IMR-90 (cell line): ENCODE data around the gene NAA80.

ENCODE experiments used
- CHD1 ChIP-seq: IDR thresholded peaks from 2 replicates; pipeline ENCODE4 v1.6.1; 2012; ENCODE audit warnings: low read depth, low read length, improper control_type of control experiment
- CTCF ChIP-seq: conservative IDR thresholded peaks from 2 replicates; pipeline ENCODE4 v1.5.1; 2012; ENCODE audit warnings: mild to moderate bottlenecking, low read depth, low read length, improper control_type of control experiment
- POLR2A ChIP-seq: IDR thresholded peaks from 2 replicates; pipeline ENCODE4 v1.6.1; 2012; ENCODE audit warnings: mild to moderate bottlenecking, low read depth, low read length

DNA sequence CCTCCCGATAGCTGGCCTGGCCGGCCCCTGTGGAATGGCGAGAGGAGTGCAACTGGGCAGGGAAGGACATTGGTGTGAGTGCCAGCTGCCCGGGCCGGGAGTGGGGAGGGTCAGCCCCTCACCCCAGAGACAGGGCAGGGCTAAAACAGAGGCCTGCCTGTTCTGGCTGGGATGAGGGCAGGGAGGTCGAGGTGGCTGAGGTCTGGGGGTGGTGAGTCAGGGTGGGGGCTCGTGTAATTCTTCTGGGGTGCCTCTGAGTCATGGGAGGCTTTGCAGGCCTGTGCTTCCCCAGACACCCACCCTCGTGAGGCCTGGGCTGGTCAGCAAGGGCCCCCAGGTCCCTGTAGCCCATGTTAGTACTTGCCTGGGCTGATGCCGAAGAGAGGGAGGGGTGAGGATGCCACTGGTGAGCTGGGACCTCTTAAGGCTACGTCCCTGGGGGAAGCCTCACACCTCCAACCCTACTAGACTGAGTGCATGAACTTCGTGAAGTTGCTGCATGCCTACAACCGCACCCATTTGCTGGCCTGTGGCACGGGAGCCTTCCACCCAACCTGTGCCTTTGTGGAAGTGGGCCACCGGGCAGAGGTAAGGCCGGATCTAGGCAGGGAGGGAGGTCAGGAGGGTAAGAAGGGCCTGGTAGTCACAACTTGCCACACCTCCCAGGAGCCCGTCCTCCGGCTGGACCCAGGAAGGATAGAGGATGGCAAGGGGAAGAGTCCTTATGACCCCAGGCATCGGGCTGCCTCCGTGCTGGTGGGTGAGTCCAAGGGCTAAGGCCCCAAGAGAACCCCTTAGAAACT is 28.6 kb downstream of the NAA80 start:
- TF ChIP-seq POLR2A: no peak
- no peak for TF ChIP-seq CHD1
- TF ChIP-seq CTCF: no peak
